ENCODE measurements around the gene PTPRA.

DNA sequence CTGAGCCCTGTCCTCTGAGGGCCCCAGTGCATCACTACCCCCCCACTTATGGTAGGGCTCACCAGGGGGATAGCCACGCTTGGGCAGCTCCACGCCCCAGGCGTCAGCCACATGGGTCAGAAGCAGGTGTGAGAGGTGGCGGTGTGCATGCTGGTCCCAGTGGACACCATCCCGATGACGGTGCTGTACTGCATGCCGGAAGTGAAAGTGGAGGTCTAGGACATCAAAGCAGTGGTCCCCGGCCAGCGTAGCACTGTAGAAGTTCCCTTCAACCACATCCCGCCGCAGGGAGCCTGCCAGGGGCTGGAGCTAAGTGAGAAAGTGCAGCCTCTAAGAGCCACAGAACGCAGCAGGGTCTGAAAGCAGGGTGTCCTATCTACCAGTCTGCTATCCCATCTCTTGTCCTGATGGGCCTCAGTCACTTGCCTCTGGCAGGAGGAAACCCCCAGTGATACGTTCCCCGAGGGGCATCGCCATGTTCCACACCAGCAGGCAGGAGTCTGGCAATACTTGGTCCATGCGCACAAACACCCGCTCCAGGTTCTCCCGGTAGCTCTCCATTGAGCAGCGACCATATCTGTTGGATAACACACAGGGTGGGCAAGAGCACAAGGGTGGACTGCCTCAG, 35.0 kb upstream of the PTPRA start:
- TF ChIP-seq POLR2A (IDR thresholded peaks at IDR 0.05; ENCODE audit: low read depth, low read length) (no peak), POLR2AphosphoS5 (IDR thresholded peaks at IDR 0.05; ENCODE audit: low read depth, low read length) (no peak), TAF1 (IDR thresholded peaks at IDR 0.05; ENCODE audit: low read depth, low read length) (no peak)

Data from GM12891 (cell line).